GM03348 (cell line): ENCODE results near the gene CLDN9.

Experiments
- DNase-seq: peaks from one replicate; pipeline ENCODE4 v3.0.0; 2012; ENCODE audit warnings: low spot score

CLDN9 gene

GRCh38 chr16:3056336-3057180 lies 43.8 kb downstream of the CLDN9 start:
- DNase-seq: no peak

GRCh38 chr16:3057181-3058138 lies 44.7 kb downstream of the CLDN9 start:
- no peak for DNase-seq

- no peak for DNase-seq
These were observed 45.7 kb downstream of the CLDN9 start for GRCh38 chr16:3058139-3059030.

DNA sequence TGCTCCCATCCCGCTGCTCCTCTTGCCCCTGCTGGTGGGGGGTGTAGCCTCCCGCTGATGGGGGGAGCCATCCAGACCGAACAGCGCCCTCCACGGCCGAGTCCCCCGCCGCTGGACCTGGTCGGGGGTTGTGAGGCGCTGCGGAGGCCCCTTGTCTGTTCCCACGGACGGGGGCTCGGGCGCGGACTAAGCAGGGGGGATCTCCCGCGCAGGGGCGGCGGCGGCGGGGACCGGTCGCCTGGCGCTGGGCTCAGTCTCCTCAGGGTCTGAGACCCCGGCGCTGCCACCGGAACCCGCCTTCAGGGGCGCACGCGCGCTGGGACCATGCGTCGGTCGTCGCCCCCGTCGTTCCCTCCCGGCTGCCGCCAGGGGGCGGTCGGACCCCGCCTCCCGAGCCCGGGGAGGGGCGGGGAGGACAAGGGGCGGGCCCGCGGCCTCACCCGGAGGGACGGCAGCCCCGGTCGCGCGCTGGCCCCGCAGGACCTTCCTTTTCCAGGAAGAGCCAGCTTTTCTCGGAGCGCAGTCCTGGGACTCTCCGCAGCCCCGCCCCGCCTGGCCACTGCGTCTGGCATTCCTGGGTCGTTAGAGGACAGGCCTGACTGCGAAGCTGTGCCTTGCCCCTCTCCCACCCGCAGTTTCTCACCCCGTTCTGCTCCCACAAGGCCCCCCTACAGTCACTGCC lies 46.5 kb downstream of the CLDN9 start:
- peak; percentile 99 for DNase-seq

GRCh38 chr16:3059723-3060242 lies 47.1 kb downstream of the CLDN9 start:
- no peak for DNase-seq

DNA sequence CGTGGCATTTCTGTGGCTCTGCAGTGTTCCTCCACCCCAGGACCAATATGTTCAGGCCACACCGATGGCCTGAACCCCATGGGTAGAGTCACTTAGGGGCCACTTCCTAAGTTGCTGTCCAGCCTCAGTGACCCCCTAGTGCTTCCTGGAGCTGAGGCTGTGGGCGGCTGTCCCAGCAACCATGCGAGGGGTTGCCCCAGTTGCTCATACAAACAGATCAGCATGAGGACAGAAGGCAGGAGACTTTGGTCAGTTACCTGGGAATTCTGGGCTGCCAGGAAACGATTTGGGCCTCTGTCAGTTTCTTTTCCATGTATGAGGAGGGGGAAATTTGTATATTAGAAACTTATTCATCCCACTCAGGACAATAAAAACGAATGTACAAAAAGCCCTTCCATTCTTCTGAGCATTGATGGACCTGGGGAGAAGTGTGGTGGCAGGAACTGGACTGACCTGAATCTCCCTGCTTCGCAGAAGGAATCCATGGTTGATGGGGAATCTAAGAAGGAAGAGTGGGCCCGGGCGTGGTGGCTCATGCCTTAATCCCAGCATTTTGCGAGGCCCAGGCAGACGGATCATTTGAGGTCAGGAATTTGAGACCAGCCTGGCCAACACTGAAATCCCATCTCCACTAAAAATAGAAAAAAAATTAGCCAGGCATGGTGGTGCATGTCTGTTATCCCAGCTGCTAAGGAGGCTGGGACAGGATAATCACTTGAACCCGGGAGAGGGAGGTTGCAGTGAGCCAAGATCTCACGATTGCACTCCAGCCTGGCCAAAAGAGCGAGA lies 47.8 kb downstream of the CLDN9 start:
- no peak for DNase-seq

- DNase-seq: no peak
These were observed 49.8 kb downstream of the CLDN9 start for GRCh38 chr16:3062553-3062952.

- DNase-seq: no peak
These were observed 51.1 kb downstream of the CLDN9 start for GRCh38 chr16:3063625-3064386.
